K562 (cell line): ENCODE results near the gene PLEKHM1. TPM values are rescaled to one million over a fixed set of nuclear protein-coding genes. Genes with fewer than 3 reads are reported as not detected.

ENCODE experiments used
- CBX3 ChIP-seq, 2 experiments: IDR thresholded peaks; 1 replicate in 1 of 2; 2 replicates in 1 of 2; pipeline ENCODE4 v1.6.1; 2012; ENCODE audit warnings: inconsistent platforms in 2 of 2, low read length in 2 of 2, borderline replicate concordance in 1 of 2, control low read depth in 1 of 2
- CREBBP ChIP-seq: IDR thresholded peaks from one replicate; pipeline ENCODE4 v1.6.1; 2012; ENCODE audit warnings: low read depth, mild to moderate bottlenecking, control low read depth, inconsistent platforms, low read length
- FOSL1 ChIP-seq: fragments of 200-800 bp; sonication (Bioruptor generic); conservative IDR thresholded peaks from 2 replicates; pipeline ENCODE4 v1.6.1; 2016; ENCODE audit warnings: missing genetic modification characterization, missing compliant biosample characterization
- FOXP4 ChIP-seq: sonication (generic); formaldehyde crosslinking; IDR thresholded peaks from 2 replicates; pipeline ENCODE4 v1.8.0; 2022; ENCODE audit warnings: mild to moderate bottlenecking, missing genetic modification reagents, borderline replicate concordance
- GABPA ChIP-seq: fragments of 200-800 bp; sonication (Bioruptor generic); conservative IDR thresholded peaks from 2 replicates; pipeline ENCODE4 v1.6.1; 2016; ENCODE audit warnings: low read depth, missing genetic modification characterization, missing compliant biosample characterization
- GABPB1 ChIP-seq: sonication (generic); formaldehyde crosslinking; IDR thresholded peaks from 2 replicates; pipeline ENCODE4 v1.8.0; 2022; ENCODE audit warnings: mild to moderate bottlenecking, missing genetic modification reagents
- GATA2 ChIP-seq: sonication (generic); formaldehyde crosslinking; IDR thresholded peaks from 2 replicates; pipeline ENCODE4 v1.4.0; 2020; ENCODE audit warnings: mild to moderate bottlenecking, missing genetic modification reagents
- HIVEP1 ChIP-seq: fragments of 250-450 bp; sonication (Bioruptor Pico); IDR thresholded peaks from 2 replicates; pipeline ENCODE4 v1.4.0; 2020; ENCODE audit warnings: mild to moderate bottlenecking
- HNRNPH1 ChIP-seq: fragments of 200-400 bp; formaldehyde crosslinking; optimal IDR thresholded peaks from 2 replicates; pipeline ENCODE3; 2017; ENCODE audit warnings: low read depth, mild to moderate bottlenecking, low read length, moderate library complexity
- HNRNPLL ChIP-seq: fragments of 200-400 bp; formaldehyde crosslinking; IDR thresholded peaks from 2 replicates; pipeline ENCODE4 v1.6.1; 2017; ENCODE audit warnings: low read length, low read depth, mild to moderate bottlenecking; ENCODE audit not compliant: poor library complexity, severe bottlenecking
- MBD2 ChIP-seq: sonication (generic); IDR thresholded peaks from 2 replicates; pipeline ENCODE4 v1.6.1; 2016; ENCODE audit warnings: low read depth, borderline replicate concordance
- MCM3 ChIP-seq: fragments of 450-650 bp; IDR thresholded peaks from 2 replicates; pipeline ENCODE4 v1.6.1; 2016
- MTA3 ChIP-seq: fragments of 450-650 bp; formaldehyde crosslinking; IDR thresholded peaks from 2 replicates; pipeline ENCODE4 v1.6.1; 2017; ENCODE audit warnings: mild to moderate bottlenecking, borderline replicate concordance
- MTF1 ChIP-seq: fragments of 250-450 bp; sonication (Bioruptor Pico); IDR thresholded peaks from 2 replicates; pipeline ENCODE4 v1.9.0; 2021; ENCODE audit warnings: moderate library complexity, mild to moderate bottlenecking, inconsistent platforms, borderline replicate concordance
- MYC ChIP-seq, 2 experiments: fragments of 250-450 bp in 1 of 2; sonication (Bioruptor Pico) in 1 of 2; IDR thresholded peaks; 2 replicates each; pipeline versions ENCODE4 v1.5.1 to v1.6.1; 2012 to 2021; ENCODE audit warnings: low read depth in 2 of 2, borderline replicate concordance in 1 of 2, improper control_type of control experiment in 1 of 2, low read length in 1 of 2, mild to moderate bottlenecking in 1 of 2, moderate library complexity in 1 of 2
- NRF1 ChIP-seq, 2 experiments: fragments of 450-650 bp; IDR thresholded peaks in 1 of 2; conservative IDR thresholded peaks in 1 of 2; 2 replicates each; pipeline ENCODE4 v1.6.1; 2014; ENCODE audit warnings: mild to moderate bottlenecking in 2 of 2
- RBFOX2 ChIP-seq: fragments of 200-400 bp; formaldehyde crosslinking; IDR thresholded peaks from 2 replicates; pipeline ENCODE4 v1.6.1; 2017; ENCODE audit warnings: low read depth, mild to moderate bottlenecking, low read length, moderate library complexity
- SMARCE1 ChIP-seq: fragments of 450-650 bp; IDR thresholded peaks from 2 replicates; pipeline ENCODE4 v1.7.1; 2016; ENCODE audit warnings: mild to moderate bottlenecking
- STAG1 ChIP-seq: sonication (generic); formaldehyde crosslinking; IDR thresholded peaks from 2 replicates; pipeline ENCODE4 v1.5.0; 2020; ENCODE audit warnings: missing genetic modification reagents, borderline replicate concordance
- TARDBP ChIP-seq: fragments of 450-650 bp; IDR thresholded peaks from 2 replicates; pipeline ENCODE4 v1.6.1; 2016
- ZFP1 ChIP-seq: fragments of 450-650 bp; formaldehyde crosslinking; IDR thresholded peaks from 2 replicates; pipeline ENCODE4 v1.4.0; 2020; ENCODE audit warnings: mild to moderate bottlenecking, mixed read lengths
- ZNF436 ChIP-seq: fragments of 250-450, 450-650 bp; sonication (Bioruptor Pico); formaldehyde crosslinking; IDR thresholded peaks from 2 replicates; pipeline ENCODE4 v1.7.0; 2020; ENCODE audit warnings: mild to moderate bottlenecking
- ZNF561 ChIP-seq: fragments of 450-650 bp; formaldehyde crosslinking; conservative IDR thresholded peaks from 2 replicates; pipeline ENCODE4 v1.4.0; 2020; ENCODE audit warnings: mild to moderate bottlenecking, moderate library complexity
- ZNF740 ChIP-seq, 3 experiments: fragments of 200-800 bp in 1 of 3; sonication (Bioruptor generic) in 1 of 3; sonication (generic) in 1 of 3; formaldehyde crosslinking in 1 of 3; IDR thresholded peaks; 2 replicates each; pipeline versions ENCODE4 v1.6.1 to v1.8.0; 2016 to 2022; ENCODE audit warnings: mild to moderate bottlenecking in 2 of 3, missing compliant biosample characterization in 2 of 3, missing genetic modification characterization in 2 of 3, missing genetic modification reagents in 1 of 3
- ZNF764 ChIP-seq: fragments of 250-450 bp; sonication (Bioruptor Pico); IDR thresholded peaks from 2 replicates; pipeline ENCODE4 v1.4.0; 2020; ENCODE audit warnings: low read depth, mild to moderate bottlenecking, moderate library complexity
- polyA plus RNA-seq, 8 experiments: library from polyadenylated mRNA; depleted of rRNA in 4 of 8; stranded (reverse) in 5 of 8; unstranded in 3 of 8; fragments of >200 nt; fragmentation: Nextera tagmentation in 2 of 8; fragmentation: Illumina TruSeq in 1 of 8; extraction: Ambion mirVana in 2 of 8; extraction: Trizol in 1 of 8; gene quantifications; 2 replicates each; pipeline versions ENCODE4 v1.2.1 to v1.2.3, GENCODE V29; 2011 to 2014; ENCODE audit warnings: inconsistent platforms in 1 of 8, missing spikeins in 1 of 8
- total RNA-seq, 7 experiments: library from RNA; depleted of rRNA in 6 of 7; stranded (reverse); fragments of >200 nt in 6 of 7; fragmentation: Illumina TruSeq in 2 of 7; extraction: Trizol in 2 of 7; gene quantifications; 2 replicates each; pipeline versions ENCODE4 v1.2.1 to v1.2.3, GENCODE V29; 2011 to 2021; ENCODE audit warnings: low replicate concordance in 1 of 7
- TF ChIP-seq, protein P1 (sequence below): sonication (generic); formaldehyde crosslinking; IDR thresholded peaks from 2 replicates; pipeline ENCODE4 v1.8.0; 2022; ENCODE audit warnings: mild to moderate bottlenecking, missing genetic modification reagents

Gene PLEKHM1
- total and polyA plus RNA-seq, 9 of the 15 experiments (the other 6 are each of a cell fraction or from before 2014, with no cell fraction given) = 0.13 to 23.3 (median 5.7) TPM

GRCh38 chr17:45394913-45395568, 95.5 kb downstream of the PLEKHM1 start (continued):
- TF ChIP-seq RBFOX2 (peak; percentile 56; the same call in 1 of the 2 replicates), MCM3 (no peak), ZNF561 (CRISPR knock-in tag) (no peak), ZNF740 (CRISPR knock-in tag; IDR thresholded peaks at IDR 0.05) (peak; percentile 85), ZNF740 (tag; IDR thresholded peaks at IDR 0.05) (no peak), CREBBP (no peak), MBD2 (no peak), ZNF436 (CRISPR knock-in tag) (no peak), HIVEP1 (CRISPR knock-in tag) (no peak), HNRNPH1 (no peak), FOSL1 (tag) (no peak), STAG1 (CRISPR knock-in tag) (peak; percentile 73; the same call in 1 of the 2 replicates), ZNF764 (CRISPR knock-in tag) (no peak), GATA2 (CRISPR knock-in tag) (0 out of 2 replicates have a peak, but pooled peaks have one; percentile 42), CBX3 (IDR thresholded peaks at IDR 0.05; ENCODE audit: borderline replicate concordance in 1 of 2, low read length in 2 of 2) (peak in 1 of 2 experiments; percentile 85; a peak in 1 of 3 replicates), NRF1 (conservative IDR thresholded peaks at IDR 0.05 in 1 of 2, IDR thresholded peaks at IDR 0.05 in 1 of 2) (peak; percentile 40 to 51; a peak in 2 of 4 replicates), TARDBP (no peak), ZFP1 (CRISPR knock-in tag) (no peak), GABPA (tag) (peak; percentile 63), MYC (IDR thresholded peaks at IDR 0.05; ENCODE audit: low read depth, low read length) (peak; percentile 48; the same call in 1 of the 2 replicates), MYC (CRISPR knock-in tag; IDR thresholded peaks at IDR 0.05; ENCODE audit: borderline replicate concordance, low read depth) (no peak), MTA3 (no peak), SMARCE1 (peak; percentile 83), FOXP4 (CRISPR knock-in tag) (no peak), HNRNPLL (peak; percentile 25), GABPB1 (CRISPR knock-in tag) (peak; percentile 75), MTF1 (CRISPR knock-in tag) (no peak)
- TF ChIP-seq, protein P1, sequence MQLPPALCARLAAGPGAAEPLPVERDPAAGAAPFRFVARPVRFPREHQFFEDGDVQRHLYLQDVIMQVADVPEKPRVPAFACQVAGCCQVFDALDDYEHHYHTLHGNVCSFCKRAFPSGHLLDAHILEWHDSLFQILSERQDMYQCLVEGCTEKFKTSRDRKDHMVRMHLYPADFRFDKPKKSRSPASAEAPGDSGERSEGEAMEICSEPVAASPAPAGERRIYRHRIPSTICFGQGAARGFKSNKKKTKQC (CRISPR knock-in tag) = no peak; the same call in 1 of the 2 replicates
